ENCODE data around the gene CTU2. TPM values are rescaled to one million over a fixed set of nuclear protein-coding genes. Genes with fewer than 3 reads are reported as not detected.

CTU2 gene
- polyA plus RNA-seq, 1 of the 3 experiments (the other 2 are of a cell fraction), result 16.2 TPM

GRCh38 chr16:88686062-88686438 is 20.3 kb upstream of the CTU2 start:
- no peaks in the 10 kb centered on the region for H3K9me2 ChIP-seq
- no peaks in the 10 kb centered on the region for H3K79me2 ChIP-seq (ENCODE audit: insufficient read depth)
- ChIA-PET POLR2A (interaction anchor here (1.0 kb wide), 1 partner anchor 13 kb away, joined by 3 read pairs; no protein-coding TSS in a partner anchor), CTCF (interaction anchor here (0.9 to 1.9 kb wide), 4 partner anchors 12 to 51 kb away, joined by 3 to 12 read pairs (median 5); no protein-coding TSS in a partner anchor)
- 0 out of 2 replicates have a peak overlapping the region, but pooled peaks have one; percentile 74 for H2AFZ ChIP-seq (ENCODE audit: low read depth)
- H4K20me1 ChIP-seq (ENCODE audit: insufficient read depth), result no peaks in the 10 kb centered on the region
- peaks cover 5 to 12% of the 10 kb centered on the region in 2 experiments; a peak in 2 of 4 replicates for H3K4me1 ChIP-seq (ENCODE audit: control insufficient read depth in 1 of 2, insufficient read depth in 2 of 2, low read depth in 1 of 2, low read length in 1 of 2)
- DNase-seq, result no peak
- H3K9me3 ChIP-seq, result no peaks in the 10 kb centered on the region
- WGBS (ENCODE audit: low lambda C conversion rate), result no CpG with 5 or more reads among the region's 25 CpGs
- peaks cover 5% of the 10 kb centered on the region for H3F3A ChIP-seq (replicated peaks; ENCODE audit: insufficient read depth)
- no peak overlapping the region for H3K9ac ChIP-seq
- peak overlapping the region; percentile 51 to 73 for H3K4me3 ChIP-seq (ENCODE audit: low read depth in 2 of 2, low read length in 1 of 2)
- TF ChIP-seq NRF1 (IDR thresholded peaks at IDR 0.05; ENCODE audit: low read depth, low read length) (no peak), JUND (IDR thresholded peaks at IDR 0.05) (no peak), IRF3 (IDR thresholded peaks at IDR 0.05; ENCODE audit: low read depth, low read length) (no peak), FOSL2 (IDR thresholded peaks at IDR 0.05; ENCODE audit: borderline replicate concordance, low read depth) (no peak), NFIC (IDR thresholded peaks at IDR 0.05; ENCODE audit: borderline replicate concordance) (no peak), TEAD4 (IDR thresholded peaks at IDR 0.05; ENCODE audit: borderline replicate concordance, insufficient read depth) (no peak), TAF1 (IDR thresholded peaks at IDR 0.05; ENCODE audit: borderline replicate concordance, low read depth, low read length) (no peak), USF2 (IDR thresholded peaks at IDR 0.05; ENCODE audit: borderline replicate concordance, low read depth, low read length) (no peak), RXRA (IDR thresholded peaks at IDR 0.05; ENCODE audit: borderline replicate concordance, low read depth) (no peak), PBX3 (IDR thresholded peaks at IDR 0.05) (no peak), GATA2 (CRISPR knock-in tag; IDR thresholded peaks at IDR 0.05) (no peak), MXI1 (IDR thresholded peaks at IDR 0.05; ENCODE audit: low read depth, low read length) (no peak), EZH2phosphoT487 (IDR thresholded peaks at IDR 0.05; ENCODE audit: borderline replicate concordance, low read depth) (no peak), RCOR1 (IDR thresholded peaks at IDR 0.05; ENCODE audit: low read length) (no peak), ZBTB33 (IDR thresholded peaks at IDR 0.05; ENCODE audit: borderline replicate concordance, low read depth) (no peak), MEF2A (IDR thresholded peaks at IDR 0.05; ENCODE audit: borderline replicate concordance, low read depth) (no peak)
- H3K4me2 ChIP-seq, result peak overlapping the region; percentile 98
- no peaks in the 10 kb centered on the region; the same call in 1 of the 2 replicates for H3K27me3 ChIP-seq (ENCODE audit: insufficient read depth)
- H3K36me3 ChIP-seq (replicated peaks in 1 of 2; ENCODE audit: control insufficient read depth in 1 of 2, insufficient read depth in 2 of 2, low read length in 1 of 2), result no peaks in the 10 kb centered on the region
- no peak overlapping the region for H3K27ac ChIP-seq (ENCODE audit: low read depth in 2 of 2, low read length in 1 of 2)
